GM18519 (cell line): Measurements from ENCODE around the gene SPATA31C1.
"Not testable (repeated sequence)": the region's sequence is repeated elsewhere in the genome, so short reads cannot be mapped to it uniquely, and the experiment has no call there.

Source experiments
- ATAC-seq: cut with Tn5 transposase; IDR thresholded peaks from one replicate; pipeline ENCODE4 v1.9.1; 2021; ENCODE audit warnings: mild to moderate bottlenecking, moderate library complexity; ENCODE audit not compliant: unreplicated experiment, low FRiP score

SPATA31C1 gene

GRCh38 chr9:87934444-87934843 is 16.7 kb downstream of the SPATA31C1 start:
- not testable (repeated sequence) for ATAC-seq

- ATAC-seq, result not testable (repeated sequence)
Observed at GRCh38 chr9:87937352-87937751, 19.6 kb downstream of the SPATA31C1 start.

GRCh38 chr9:87937918-87938317 is 20.2 kb downstream of the SPATA31C1 start:
- ATAC-seq, result not testable (repeated sequence)

GRCh38 chr9:87938336-87938735 is 20.6 kb downstream of the SPATA31C1 start:
- ATAC-seq, result not testable (repeated sequence)

GRCh38 chr9:87939096-87939495 is 21.3 kb downstream of the SPATA31C1 start:
- ATAC-seq, result not testable (repeated sequence)

GRCh38 chr9:87944096-87944495 is 26.3 kb downstream of the SPATA31C1 start:
- ATAC-seq, result no peak

GRCh38 chr9:87944682-87945081 is 26.9 kb downstream of the SPATA31C1 start:
- no peak for ATAC-seq

- no peak for ATAC-seq
Observed at GRCh38 chr9:87950296-87950695, 32.5 kb downstream of the SPATA31C1 start.

- no peak for ATAC-seq
Observed at GRCh38 chr9:87950765-87951488, 33.2 kb downstream of the SPATA31C1 start.

GRCh38 chr9:87954230-87954629 is 36.5 kb downstream of the SPATA31C1 start:
- ATAC-seq, result no peak

GRCh38 chr9:87957839-87958238 is 40.1 kb downstream of the SPATA31C1 start:
- ATAC-seq, result no peak

GRCh38 chr9:87958591-87958990 is 40.8 kb downstream of the SPATA31C1 start:
- no peak for ATAC-seq

- no peak for ATAC-seq
Observed at GRCh38 chr9:87959916-87960581, 42.3 kb downstream of the SPATA31C1 start.

GRCh38 chr9:87963770-87964169 is 46.0 kb downstream of the SPATA31C1 start:
- no peak for ATAC-seq

GRCh38 chr9:87964826-87965225 is 47.1 kb downstream of the SPATA31C1 start:
- ATAC-seq, result no peak

GRCh38 chr9:87968155-87968554 is 50.4 kb downstream of the SPATA31C1 start:
- no peak for ATAC-seq

GRCh38 chr9:87970602-87971001 is 52.8 kb downstream of the SPATA31C1 start:
- ATAC-seq, result no peak

- ATAC-seq, result no peak
Observed at GRCh38 chr9:87973122-87973521, 55.4 kb downstream of the SPATA31C1 start.
